OCI-LY7 (cell line): ENCODE data around the gene CACTIN. TPM values are rescaled to one million over a fixed set of nuclear protein-coding genes. Genes with fewer than 3 reads are reported as not detected.

Experiments used
- BruUV-seq: library from RNA; stranded (reverse); fragments of 400-500 nt; replicated peaks from 2 replicates; lab custom pipeline; 2021; lab: Mats Ljungman, UMichigan
- CTCF ChIA-PET: fragments of 300-600 bp; sonication (Branson Sonifier 250); formaldehyde crosslinking; loops from one replicate; lab custom pipeline; 2022; ENCODE audit warnings: antibody characterized with exemption; ENCODE audit not compliant: unreplicated experiment; lab: Charles Lee
- POLR2A ChIA-PET: fragments of 300-600 bp; sonication (Branson Sonifier 250); formaldehyde crosslinking; loops from one replicate; lab custom pipeline; 2022; ENCODE audit warnings: antibody characterized with exemption; lab: Charles Lee
- DNase-seq: peaks from one replicate; pipeline ENCODE4 v3.0.0-alpha.2; 2015; ENCODE audit warnings: low spot score
- H2AFZ ChIP-seq: fragments of 200-600 bp; sonication (generic), shearing (Covaris generic); 2 replicates; pipeline ENCODE4 v1.6.1; 2014; ENCODE audit warnings: mild to moderate bottlenecking, antibody characterized with exemption, low read length, moderate library complexity
- H3K27ac ChIP-seq: fragments of 200-600 bp; sonication (generic); 2 replicates; pipeline ENCODE4 v1.5.1; 2014; ENCODE audit warnings: mixed run types, low read depth, mild to moderate bottlenecking, moderate library complexity, low read length, inconsistent platforms; ENCODE audit not compliant: poor library complexity, severe bottlenecking
- H3K36me3 ChIP-seq: fragments of 200-600 bp; sonication (generic); 2 replicates; pipeline ENCODE4 v1.6.1; 2014; ENCODE audit warnings: mild to moderate bottlenecking, antibody characterized with exemption, low read length, moderate library complexity, mixed read lengths; ENCODE audit not compliant: insufficient read depth
- H3K4me1 ChIP-seq: fragments of 200-600 bp; sonication (generic); 2 replicates; pipeline ENCODE4 v1.5.1; 2014; ENCODE audit warnings: mild to moderate bottlenecking, low read length; ENCODE audit not compliant: insufficient read depth, poor library complexity, severe bottlenecking
- H3K4me2 ChIP-seq: fragments of 200-600 bp; sonication (generic); 2 replicates; pipeline ENCODE4 v1.6.1; 2014; ENCODE audit warnings: mild to moderate bottlenecking, low read length
- H3K4me3 ChIP-seq: fragments of 200-600 bp; sonication (generic); 2 replicates; pipeline ENCODE4 v1.5.1; 2014; ENCODE audit warnings: mild to moderate bottlenecking, low read depth, low read length; ENCODE audit not compliant: poor library complexity, severe bottlenecking
- H3K79me2 ChIP-seq: fragments of 200-600 bp; sonication (generic); 2 replicates; pipeline ENCODE4 v1.6.1; 2016; ENCODE audit warnings: low read depth, mild to moderate bottlenecking, low read length, moderate library complexity, mixed read lengths; ENCODE audit not compliant: insufficient read depth
- H3K9me2 ChIP-seq: fragments of 200-600 bp; sonication (generic); 2 replicates; pipeline ENCODE4 v1.6.1; 2016; ENCODE audit warnings: mild to moderate bottlenecking, low read length, mixed read lengths; ENCODE audit not compliant: insufficient read depth
- H3K9me3 ChIP-seq: fragments of 200-600 bp; sonication (generic); 2 replicates; pipeline ENCODE4 v1.6.1; 2014; ENCODE audit warnings: mild to moderate bottlenecking, mixed run types, low read length, mixed read lengths
- H4K20me1 ChIP-seq: fragments of 200-600 bp; sonication (generic); 2 replicates; pipeline ENCODE4 v1.6.1; 2014; ENCODE audit warnings: mild to moderate bottlenecking, antibody characterized with exemption, low read length, moderate library complexity, mixed read lengths; ENCODE audit not compliant: insufficient read depth
- CTCF ChIP-seq: fragments of 200-600 bp; sonication (generic); conservative IDR thresholded peaks from 2 replicates; pipeline ENCODE4 v1.5.1; 2014; ENCODE audit warnings: mild to moderate bottlenecking, antibody characterized with exemption, low read length, moderate library complexity, mixed read lengths
- EZH2phosphoT487 ChIP-seq: fragments of 200-600 bp; sonication (generic); IDR thresholded peaks from 2 replicates; pipeline ENCODE4 v1.6.1; 2018; ENCODE audit warnings: low read depth, borderline replicate concordance, mild to moderate bottlenecking, mixed run types, antibody characterized with exemption, low read length, moderate library complexity, mixed read lengths
- intact Hi-C: fragments of 100-400 bp; cut with micrococcal nuclease; formaldehyde crosslinking; loops from one replicate; pipeline ENCODE4 v1.10.0; 2022; ENCODE audit not compliant: unreplicated experiment
- total RNA-seq, 2 experiments: library from RNA; depleted of rRNA in 1 of 2; stranded (reverse); fragments of >200 nt in 1 of 2; shearing (Covaris generic) in 1 of 2; gene quantifications; 2 replicates each; pipeline ENCODE4 v1.2.3, GENCODE V29; 2014 to 2022

CACTIN gene
- total RNA-seq, 2 experiments from 2014 or later, result 34.2 to 35.9 TPM

- Histone ChIP-seq H3K9me3 (no peaks in the 10 kb centered on the region), H3K4me2 (no peak overlapping the region), H2AFZ (no peak overlapping the region), H3K4me1 (peaks cover 7% of the 10 kb centered on the region), H4K20me1 (0 out of 2 replicates have a peak, but pooled peaks cover 5% of the 10 kb centered on the region), H3K27ac (no peak overlapping the region), H3K36me3 (peaks cover 40% of the 10 kb centered on the region), H3K9me2 (no peaks in the 10 kb centered on the region), H3K4me3 (no peak overlapping the region), H3K79me2 (peaks cover 9% of the 10 kb centered on the region)
- POLR2A ChIA-PET, result no interaction called here
- intact Hi-C loops, result no loop called here
- DNase-seq, result no peak
- CTCF ChIA-PET, result no interaction called here
- no peak for TF ChIP-seq CTCF
- TF ChIP-seq EZH2phosphoT487, result no peak
- BruUV-seq, result no TSS peak
These were observed 6.3 kb downstream of the CACTIN start for GRCh38 chr19:3620145-3620816.

- intact Hi-C loops, result loop anchor here (5.0 kb wide), 1 partner anchor 72 kb away; no protein-coding TSS in a partner anchor
- CTCF ChIA-PET, result no interaction called here
- H3K4me1 ChIP-seq, result no peaks in the 10 kb centered on the region
These were observed 7.0 kb downstream of the CACTIN start for GRCh38 chr19:3619631-3620012.

More at GRCh38 chr19:3619631-3620012, 7.0 kb downstream of the CACTIN start:
- Histone ChIP-seq H3K4me2 (no peak overlapping the region), H2AFZ (no peak overlapping the region), H3K9me2 (no peaks in the 10 kb centered on the region), H3K79me2 (peaks cover 3% of the 10 kb centered on the region; the same call in 1 of the 2 replicates), H4K20me1 (no peaks in the 10 kb centered on the region), H3K4me3 (no peak overlapping the region), H3K36me3 (peaks cover 40% of the 10 kb centered on the region), H3K9me3 (no peaks in the 10 kb centered on the region), H3K27ac (no peak overlapping the region)
- no TSS peak for BruUV-seq
- POLR2A ChIA-PET, result no interaction called here
- DNase-seq, result no peak
- TF ChIP-seq CTCF (no peak), EZH2phosphoT487 (no peak)
